GM18907 (cell line): ENCODE measurements around the gene SETD2.
A peak's percentile ranks its signal among the peaks of the same experiment; 100 is the strongest.
"Not testable (repeated sequence)": the region's sequence is repeated elsewhere in the genome, so short reads cannot be mapped to it uniquely, and the experiment has no call there.

Experiments
- ATAC-seq: cut with Tn5 transposase; IDR thresholded peaks from one replicate; pipeline ENCODE4 v1.9.1; 2021; ENCODE audit warnings: mild to moderate bottlenecking, moderate library complexity; ENCODE audit not compliant: unreplicated experiment

The SETD2 gene

GRCh38 chr3:47042231-47042791, 121.6 kb downstream of the SETD2 start:
- no peak for ATAC-seq

DNA sequence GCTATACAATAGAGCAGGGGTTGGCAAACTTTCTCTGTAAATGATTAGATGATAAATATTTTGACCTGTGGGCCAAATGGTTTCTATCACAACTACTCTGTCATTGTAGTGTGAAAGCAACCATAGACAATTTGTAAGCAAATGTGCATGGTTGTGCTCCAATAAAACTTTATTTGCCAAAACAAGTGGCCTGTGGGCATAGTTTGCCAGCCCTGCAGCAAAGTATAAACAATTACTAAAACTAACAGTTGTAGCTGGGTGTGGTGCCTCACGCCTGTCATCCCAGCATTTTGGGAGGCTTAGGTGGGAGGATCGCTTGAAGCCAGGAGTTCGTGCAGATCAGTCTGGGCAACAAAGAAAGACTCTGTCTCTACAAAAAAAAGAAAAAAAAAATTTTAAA, 122.8 kb downstream of the SETD2 start:
- no peak for ATAC-seq

DNA sequence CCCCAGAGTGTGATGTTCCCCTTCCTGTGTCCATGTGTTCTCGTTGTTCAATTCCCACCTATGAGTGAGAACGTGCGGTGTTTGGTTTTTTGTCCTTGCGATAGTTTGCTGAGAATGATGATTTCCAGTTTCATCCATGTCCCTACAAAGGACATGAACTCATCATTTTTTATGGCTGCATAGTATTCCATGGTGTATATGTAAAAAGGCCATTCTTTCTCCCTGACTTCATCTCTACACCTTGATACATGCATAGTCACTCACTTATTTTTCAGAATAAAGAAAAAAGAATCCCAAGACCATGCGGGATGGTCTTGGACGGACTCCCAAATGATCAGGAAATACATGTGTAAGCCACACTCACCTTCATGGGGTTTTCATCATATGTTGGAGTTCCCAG, 126.6 kb downstream of the SETD2 start:
- not testable (repeated sequence) for ATAC-seq

DNA sequence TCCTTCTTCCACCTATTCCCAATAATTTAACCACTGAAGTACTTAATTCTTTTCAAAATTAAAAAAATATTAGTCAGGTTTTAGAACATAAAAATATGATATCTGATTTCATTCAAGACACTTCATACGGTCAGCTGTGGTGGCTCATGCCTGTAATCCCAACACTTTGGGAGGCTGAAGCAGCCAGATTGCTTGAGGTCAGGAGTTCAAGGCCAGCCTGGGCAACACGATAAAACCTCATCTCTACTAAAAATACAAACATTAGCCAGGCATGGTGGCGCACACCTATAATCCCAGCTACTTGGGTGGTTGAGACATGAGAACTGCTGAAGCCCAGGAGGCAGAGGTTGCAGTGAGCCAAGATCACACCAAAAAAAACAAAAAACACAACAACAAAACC, 127.8 kb downstream of the SETD2 start:
- no peak for ATAC-seq

DNA sequence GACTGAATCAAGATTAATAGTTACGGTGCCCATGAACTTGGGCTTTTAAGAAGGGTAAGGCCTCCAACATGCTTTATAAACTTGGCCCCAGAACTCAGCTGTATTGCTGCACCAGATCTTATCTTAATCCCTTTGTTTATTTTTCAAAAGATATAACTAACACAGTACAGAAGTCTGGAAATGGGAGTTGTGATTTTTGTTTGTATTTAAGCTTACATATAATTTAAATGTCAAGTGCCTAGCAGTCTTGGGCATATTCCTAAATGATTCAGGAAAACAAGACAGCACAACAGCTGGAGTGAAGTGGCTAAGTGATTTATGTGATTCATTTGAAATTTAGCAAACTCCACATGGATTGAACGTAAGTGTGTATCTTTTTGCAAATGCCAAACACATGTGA, 128.3 kb downstream of the SETD2 start:
- ATAC-seq: no peak

DNA sequence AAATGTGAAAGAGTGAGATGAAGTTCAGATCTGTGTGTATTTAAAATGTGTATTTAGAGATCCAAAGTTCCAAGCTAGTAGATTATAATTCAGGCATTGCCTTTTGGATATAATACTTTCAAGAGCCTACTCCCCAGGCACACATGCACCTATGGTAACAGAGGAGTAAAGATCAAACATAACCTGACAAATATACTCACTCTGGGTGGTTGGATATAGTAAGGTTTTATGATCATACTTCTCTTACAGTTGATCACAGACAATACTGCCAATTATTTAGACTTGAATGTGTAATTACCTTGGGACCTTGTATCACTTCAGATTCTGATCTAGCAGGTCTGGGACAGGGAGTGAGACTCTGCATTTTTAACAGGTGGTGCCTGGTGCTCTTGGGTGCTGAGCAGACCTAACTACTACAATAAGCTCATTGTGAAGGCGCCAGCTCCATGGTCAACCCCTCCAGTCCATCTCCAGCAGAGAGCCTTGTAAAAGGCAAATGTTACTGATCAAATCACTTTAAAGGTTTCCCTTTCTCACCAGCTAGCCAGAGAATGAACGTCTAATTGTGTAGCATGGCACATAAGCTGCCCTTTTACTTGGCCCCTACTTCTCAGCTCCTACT, 128.9 kb downstream of the SETD2 start:
- no peak for ATAC-seq

DNA sequence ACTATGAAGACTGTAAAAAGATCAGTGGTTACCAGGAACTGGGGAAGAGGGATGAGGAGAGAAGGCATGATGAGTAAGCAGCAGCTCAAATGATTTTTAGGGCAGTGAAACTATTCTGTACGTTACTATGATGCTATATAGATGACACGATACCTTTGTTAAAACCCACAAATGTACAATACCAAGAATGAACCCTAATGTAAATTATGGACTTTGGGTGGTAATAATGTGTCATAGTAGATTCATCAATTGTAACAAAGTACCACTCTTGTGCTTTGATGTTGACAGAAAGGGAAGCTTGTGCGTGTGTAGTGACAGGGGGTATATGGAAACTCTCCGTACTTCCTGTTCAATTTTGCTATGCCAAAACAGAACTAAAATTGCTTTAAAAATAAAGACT, 132.9 kb downstream of the SETD2 start:
- ATAC-seq: not testable (repeated sequence)

DNA sequence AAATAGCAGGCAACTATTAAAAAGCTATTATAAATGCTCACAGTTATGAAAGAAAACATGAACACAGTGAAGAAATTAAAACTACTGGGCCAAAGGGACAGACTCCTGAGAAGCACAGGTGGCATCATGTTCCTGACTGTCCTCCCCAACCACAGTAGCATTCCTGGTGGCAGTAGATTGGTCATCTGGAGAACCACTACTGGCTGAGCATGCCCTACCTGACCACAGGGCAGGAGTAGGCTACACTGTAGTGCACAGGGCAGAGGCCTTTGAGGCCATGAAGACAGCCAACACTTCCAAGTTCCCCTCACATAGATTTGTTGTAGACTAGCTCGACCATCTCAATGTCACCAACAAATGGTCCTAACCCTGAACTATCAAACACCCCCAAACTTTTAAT, 135.2 kb downstream of the SETD2 start:
- ATAC-seq: no peak

GRCh38 chr3:47028146-47028545, 135.8 kb downstream of the SETD2 start:
- ATAC-seq: no peak

DNA sequence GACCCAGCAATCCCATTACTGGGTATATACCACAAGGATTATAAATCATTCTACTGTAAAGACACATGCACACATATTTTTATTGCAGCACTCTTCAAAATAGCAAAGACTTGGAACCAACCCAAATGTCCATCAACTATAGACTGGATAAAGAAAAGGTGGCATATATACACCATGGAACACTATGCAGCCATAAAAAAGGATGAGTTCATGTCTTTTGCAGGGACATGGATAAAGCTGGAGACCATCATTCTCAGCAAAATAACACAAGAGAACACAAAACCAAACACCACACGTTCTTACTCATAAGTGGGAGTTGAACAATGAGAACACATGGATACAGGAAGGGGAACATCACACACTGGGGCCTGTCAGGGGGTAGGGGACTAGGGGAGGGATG, 137.5 kb downstream of the SETD2 start:
- ATAC-seq: not testable (repeated sequence)

DNA sequence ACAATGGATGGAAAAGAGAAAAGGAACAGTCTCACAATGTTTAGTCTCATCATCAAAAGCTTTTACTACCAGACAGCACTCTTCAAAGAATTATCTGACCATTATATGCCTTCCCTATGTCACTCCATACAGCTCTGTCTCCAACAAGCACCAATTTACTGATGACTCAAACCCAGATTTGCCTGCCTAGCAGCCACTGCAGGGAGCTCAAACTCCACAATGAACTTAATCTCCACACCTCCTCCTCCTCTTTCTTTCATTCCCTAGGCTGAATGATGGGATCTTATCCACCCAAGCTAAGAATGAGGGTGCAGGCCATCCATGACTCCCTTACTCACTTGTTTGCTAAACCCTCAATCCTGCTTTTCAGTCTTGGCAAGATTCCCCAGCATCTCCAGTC, 139.0 kb downstream of the SETD2 start:
- no peak for ATAC-seq

- ATAC-seq: no peak
These were observed 141.3 kb downstream of the SETD2 start for GRCh38 chr3:47022641-47023071.

DNA sequence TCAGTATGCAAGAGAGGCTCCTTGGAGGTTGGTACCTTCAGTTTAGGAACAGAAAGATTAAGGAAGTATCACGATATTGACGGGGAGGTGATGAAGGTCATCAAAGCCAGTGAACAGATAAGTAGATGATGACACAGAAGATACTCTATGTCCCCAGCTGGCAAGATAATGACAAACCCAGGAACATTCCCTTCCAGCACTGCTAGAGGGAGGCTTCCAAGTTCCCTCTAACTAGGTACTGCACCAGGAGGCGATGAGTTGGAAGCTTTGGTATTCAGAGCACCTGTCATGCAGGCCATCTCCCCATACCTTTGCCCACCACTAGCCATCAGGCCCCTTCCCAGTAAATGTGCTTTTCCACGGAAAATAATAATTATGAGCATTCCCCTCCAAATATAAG, 143.6 kb downstream of the SETD2 start:
- no peak for ATAC-seq

DNA sequence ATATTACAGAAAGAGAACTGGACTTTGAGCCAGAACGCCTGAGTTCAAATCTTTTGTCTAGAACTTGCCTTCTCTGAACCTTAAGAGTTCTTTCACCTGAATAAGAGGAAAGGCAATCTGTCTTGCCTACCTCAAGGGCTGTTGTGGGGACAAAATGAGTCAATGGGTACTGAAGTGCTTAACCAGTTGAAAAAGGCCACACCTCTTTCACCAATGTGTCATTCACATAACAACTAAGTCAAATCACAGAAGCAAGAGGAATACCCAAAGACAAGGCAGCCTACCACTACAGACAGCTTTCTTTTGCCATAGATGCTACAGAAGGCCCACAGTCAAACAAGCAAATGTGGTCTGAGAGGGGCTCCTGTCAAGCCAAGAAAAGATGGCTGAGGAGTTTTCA, 144.7 kb downstream of the SETD2 start:
- ATAC-seq: peak; percentile 43

DNA sequence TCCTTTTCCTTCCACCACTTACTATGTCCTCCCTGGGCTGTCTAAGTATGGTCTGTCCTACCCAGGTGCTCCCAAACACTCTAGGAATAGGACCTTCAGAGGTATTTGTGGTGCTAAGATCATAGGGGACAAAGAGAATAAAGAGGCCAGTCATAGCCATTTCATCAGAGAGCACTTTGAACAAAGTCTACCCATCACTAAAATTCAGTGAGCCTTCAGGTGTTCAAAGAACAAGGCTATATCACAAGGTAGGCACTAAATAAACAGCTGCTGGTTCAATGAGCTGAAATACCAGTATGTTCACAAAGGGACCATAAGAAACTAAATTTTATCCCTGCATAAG, 145.7 kb downstream of the SETD2 start:
- ATAC-seq: no peak

DNA sequence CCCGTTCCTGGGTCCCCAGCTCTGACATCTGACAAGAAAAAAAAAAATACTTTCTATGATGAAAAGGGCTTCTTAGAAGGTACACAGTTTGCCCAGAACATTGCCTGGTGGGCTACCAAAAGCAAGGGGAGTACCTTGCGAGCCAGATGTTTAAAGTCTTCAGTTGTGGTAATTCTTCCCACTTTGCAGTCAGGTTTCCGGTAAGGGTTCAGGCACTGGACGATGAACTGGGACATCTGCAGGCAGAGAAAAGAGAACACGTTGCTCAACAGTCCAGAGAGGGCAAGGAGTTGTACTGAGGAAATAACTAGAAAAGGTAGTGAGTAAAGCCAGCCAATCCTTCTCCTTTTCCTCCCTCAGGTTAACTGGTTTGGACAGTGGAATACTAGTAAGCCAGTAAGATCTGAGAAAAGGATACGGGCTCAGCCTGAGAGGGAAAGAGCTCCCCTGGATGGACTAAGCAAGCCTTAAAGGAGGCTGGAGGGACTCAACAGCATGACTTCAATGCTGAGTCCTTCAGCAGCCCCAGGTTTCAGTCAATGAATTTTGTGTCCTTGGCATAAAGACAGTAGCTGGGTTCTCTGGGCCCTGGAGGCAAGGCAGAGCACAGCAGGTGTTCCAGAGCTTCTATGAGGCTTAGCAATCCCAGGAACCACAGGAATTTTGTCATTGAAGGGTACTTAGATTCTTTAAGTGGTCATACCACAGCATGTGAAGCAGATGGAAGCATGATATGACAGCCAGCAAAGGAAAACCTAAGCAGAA, 146.2 kb downstream of the SETD2 start:
- ATAC-seq: no peak

DNA sequence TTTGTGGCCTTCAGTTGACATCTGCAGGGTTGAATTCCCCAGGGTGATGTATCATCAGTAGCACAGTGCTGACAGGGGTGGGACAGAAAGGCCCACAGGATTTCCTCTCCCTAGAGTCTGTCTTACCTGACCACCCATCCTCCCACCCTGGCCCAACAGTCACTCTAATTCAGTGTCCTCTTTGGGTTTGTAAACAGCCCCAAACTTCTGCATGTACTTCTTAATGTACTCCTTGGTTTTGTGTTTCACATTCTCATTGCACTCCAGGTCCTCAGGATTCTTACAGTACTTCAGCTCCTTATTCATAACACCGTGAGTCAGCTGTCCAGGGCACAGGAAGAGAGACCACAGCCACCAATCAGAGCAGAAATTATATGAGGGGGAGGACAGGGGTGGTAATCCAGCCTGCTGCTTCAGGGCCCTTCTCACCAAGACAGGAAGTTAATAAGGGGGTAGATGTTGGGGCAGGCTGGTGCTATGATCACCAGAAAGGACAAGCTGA, 146.9 kb downstream of the SETD2 start:
- peak; percentile 64 for ATAC-seq

DNA sequence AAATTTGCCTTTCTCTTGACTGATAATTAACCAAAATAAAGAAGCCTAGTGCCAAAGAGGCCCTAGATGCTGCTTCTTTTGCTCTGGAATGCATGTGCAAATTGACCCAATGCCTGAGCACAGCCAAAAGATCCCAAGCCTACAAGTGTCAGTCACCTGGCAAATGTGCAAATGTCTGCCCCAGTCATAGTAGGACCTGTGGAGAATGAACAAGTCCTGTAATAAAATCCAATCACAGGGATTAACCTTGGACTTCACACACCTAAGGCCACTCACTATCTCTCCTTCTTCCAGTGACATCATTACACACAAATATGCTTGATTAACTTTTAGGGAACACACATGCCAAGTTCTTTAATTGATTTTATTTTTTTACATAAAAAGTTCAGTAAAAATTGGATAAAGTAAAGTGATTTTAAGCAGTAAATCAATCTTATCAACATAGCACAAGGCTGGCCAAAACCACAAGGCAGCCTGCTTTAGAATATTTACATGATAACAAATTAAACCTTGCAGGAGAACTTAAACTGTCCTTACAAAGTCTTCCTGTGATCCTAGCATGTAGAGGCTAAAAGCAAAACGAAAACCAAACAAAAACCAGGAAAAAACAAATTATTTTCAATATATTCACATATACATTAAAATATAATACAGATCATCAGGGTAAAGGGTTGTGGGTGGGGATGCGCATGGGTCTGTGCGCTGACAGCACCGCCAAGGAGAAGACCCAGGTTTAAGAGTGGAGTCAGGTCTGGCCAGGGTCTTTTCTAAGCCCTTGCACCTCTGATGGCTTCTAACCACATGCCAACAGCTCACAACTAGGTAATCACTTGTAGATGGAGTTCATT, 147.6 kb downstream of the SETD2 start:
- ATAC-seq: no peak

DNA sequence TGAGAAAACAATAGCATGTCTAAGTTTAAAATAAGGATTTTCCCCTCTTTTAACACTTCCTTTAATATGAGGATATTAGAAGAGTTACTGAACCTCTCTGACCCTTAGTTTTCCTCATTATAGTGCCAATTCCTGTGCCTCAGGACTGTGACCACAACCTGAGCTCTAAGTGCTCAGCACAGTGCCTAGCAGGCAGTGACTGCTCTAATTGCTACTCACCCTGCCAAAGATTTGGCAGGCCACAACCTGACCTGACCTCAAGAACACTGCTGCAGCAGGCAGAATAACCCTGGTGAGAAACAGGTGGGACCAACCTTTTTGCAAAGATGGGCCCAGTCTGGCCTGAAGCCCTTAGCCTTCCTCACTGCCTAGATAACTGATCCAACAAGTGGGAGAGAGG, 148.8 kb downstream of the SETD2 start:
- ATAC-seq: no peak

DNA sequence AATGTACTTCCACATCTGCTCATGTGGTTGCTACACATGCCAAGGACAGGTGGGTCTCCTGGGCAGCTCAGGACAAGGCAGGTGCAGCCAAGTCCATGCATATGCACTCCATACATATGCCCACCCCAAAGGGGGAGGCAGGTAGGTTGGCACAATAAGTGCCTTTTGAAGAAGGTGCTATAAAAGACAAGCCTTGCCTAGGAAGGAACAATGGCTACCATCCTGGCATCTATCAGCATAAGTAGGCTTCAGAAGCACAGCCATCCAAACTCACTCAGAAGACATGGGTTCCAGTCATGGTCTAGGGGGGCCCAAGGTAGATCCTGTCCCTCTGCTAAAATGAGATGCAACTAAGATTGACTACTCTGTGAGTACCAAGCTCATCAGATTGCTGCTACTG, 149.9 kb downstream of the SETD2 start:
- no peak for ATAC-seq

DNA sequence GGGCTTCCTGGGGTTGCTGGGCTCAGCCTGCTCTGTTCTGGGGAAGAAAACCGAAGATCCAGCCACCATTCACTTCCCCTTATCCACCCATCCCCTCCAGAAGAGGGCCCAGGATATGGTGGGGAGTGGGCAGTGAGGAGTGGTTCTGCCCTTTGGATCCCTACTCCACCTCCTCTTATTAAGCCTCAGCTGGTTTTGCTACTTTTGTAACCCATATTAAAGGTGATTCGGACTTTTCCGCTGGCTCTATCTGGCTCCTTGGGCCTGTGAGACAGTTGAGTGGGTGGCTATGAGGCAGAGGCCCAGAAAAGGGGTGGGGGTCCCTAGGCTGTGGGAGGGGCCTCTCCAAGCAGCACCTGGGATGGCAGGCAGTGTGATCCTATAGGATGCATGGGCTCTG, 150.7 kb downstream of the SETD2 start:
- no peak for ATAC-seq
